NCI-H1417 treated with DMSO at 0.1 percent for 48 hours (cell line): ENCODE data around the gene PRMT2.
A peak's percentile ranks its signal among the peaks of the same experiment; 100 is the strongest.

Experiments
- DNase-seq: peaks from one replicate; lab custom pipeline; 2025; lab: John Stamatoyannopoulos, UW

The PRMT2 gene

GRCh38 chr21:46635324-46636180 lies at the start of gene PRMT2:
PRMT2 (plus strand) TSS chr21:46635674; CDS start chr21:46636952, 1,278 bp downstream.
- peak; percentile 93 for DNase-seq

- no peak for DNase-seq
Observed at GRCh38 chr21:46594276-46594675, 41.2 kb upstream of the PRMT2 start.

- DNase-seq: no peak
Observed at GRCh38 chr21:46596201-46596600, 39.3 kb upstream of the PRMT2 start.

GRCh38 chr21:46597031-46597430 lies 38.4 kb upstream of the PRMT2 start:
- no peak for DNase-seq

- no peak for DNase-seq
Observed at GRCh38 chr21:46597896-46598343, 37.6 kb upstream of the PRMT2 start.

- DNase-seq: no peak
Observed at GRCh38 chr21:46598581-46599572, 36.6 kb upstream of the PRMT2 start.

- no peak for DNase-seq
Observed at GRCh38 chr21:46600305-46600704, 35.2 kb upstream of the PRMT2 start.

- DNase-seq: no peak
Observed at GRCh38 chr21:46600978-46601377, 34.5 kb upstream of the PRMT2 start.

GRCh38 chr21:46603228-46603627 lies 32.2 kb upstream of the PRMT2 start:
- no peak for DNase-seq

GRCh38 chr21:46604329-46604974 lies 31.0 kb upstream of the PRMT2 start:
- DNase-seq: peak; percentile 4

- DNase-seq: peak; percentile 6
Observed at GRCh38 chr21:46604975-46605766, 30.3 kb upstream of the PRMT2 start, which contains the start of gene S100B. S100B (minus strand) TSS chr21:46605082; CDS start chr21:46602415, 2,667 bp downstream.

GRCh38 chr21:46605767-46606426 lies 29.6 kb upstream of the PRMT2 start:
- DNase-seq: no peak

- no peak for DNase-seq
Observed at GRCh38 chr21:46606427-46606813, 29.1 kb upstream of the PRMT2 start.

- no peak for DNase-seq
Observed at GRCh38 chr21:46607636-46608035, 27.8 kb upstream of the PRMT2 start.

GRCh38 chr21:46608672-46609111 lies 26.8 kb upstream of the PRMT2 start:
- no peak for DNase-seq

GRCh38 chr21:46610018-46610701 lies 25.3 kb upstream of the PRMT2 start:
- DNase-seq: no peak

GRCh38 chr21:46613391-46613790 lies 22.1 kb upstream of the PRMT2 start:
- no peak for DNase-seq

GRCh38 chr21:46616050-46616449 lies 19.4 kb upstream of the PRMT2 start:
- no peak for DNase-seq

GRCh38 chr21:46616656-46617055 lies 18.8 kb upstream of the PRMT2 start:
- no peak for DNase-seq
